ENCODE data around the gene CCDC15.

GRCh38 chr11:125069008-125069407, 115.0 kb downstream of the CCDC15 start:
- no peak for TF ChIP-seq ZFP30 (CRISPR knock-in tag; IDR thresholded peaks at IDR 0.05)
- no peak for TF ChIP-seq ZFP3 (CRISPR knock-in tag; IDR thresholded peaks at IDR 0.05)
- no peak for TF ChIP-seq PATZ1 (CRISPR knock-in tag; IDR thresholded peaks at IDR 0.05; ENCODE audit: borderline replicate concordance)
- no peak for TF ChIP-seq SNAI2 (CRISPR knock-in tag; IDR thresholded peaks at IDR 0.05)
- no peak for TF ChIP-seq ZNF8 (CRISPR knock-in tag; IDR thresholded peaks at IDR 0.05)

All from SK-N-SH treated with all-trans-retinoic acid at 6 μM for 48 hours (cell line).